Measurements from ENCODE around the gene CAMTA1.

Gene CAMTA1

GRCh38 chr1:7047866-7048265, 262.6 kb downstream of the CAMTA1 start:
- DNase-seq = no peak

- DNase-seq = no peak
Observed at GRCh38 chr1:7048395-7048794, 263.1 kb downstream of the CAMTA1 start.

DNA sequence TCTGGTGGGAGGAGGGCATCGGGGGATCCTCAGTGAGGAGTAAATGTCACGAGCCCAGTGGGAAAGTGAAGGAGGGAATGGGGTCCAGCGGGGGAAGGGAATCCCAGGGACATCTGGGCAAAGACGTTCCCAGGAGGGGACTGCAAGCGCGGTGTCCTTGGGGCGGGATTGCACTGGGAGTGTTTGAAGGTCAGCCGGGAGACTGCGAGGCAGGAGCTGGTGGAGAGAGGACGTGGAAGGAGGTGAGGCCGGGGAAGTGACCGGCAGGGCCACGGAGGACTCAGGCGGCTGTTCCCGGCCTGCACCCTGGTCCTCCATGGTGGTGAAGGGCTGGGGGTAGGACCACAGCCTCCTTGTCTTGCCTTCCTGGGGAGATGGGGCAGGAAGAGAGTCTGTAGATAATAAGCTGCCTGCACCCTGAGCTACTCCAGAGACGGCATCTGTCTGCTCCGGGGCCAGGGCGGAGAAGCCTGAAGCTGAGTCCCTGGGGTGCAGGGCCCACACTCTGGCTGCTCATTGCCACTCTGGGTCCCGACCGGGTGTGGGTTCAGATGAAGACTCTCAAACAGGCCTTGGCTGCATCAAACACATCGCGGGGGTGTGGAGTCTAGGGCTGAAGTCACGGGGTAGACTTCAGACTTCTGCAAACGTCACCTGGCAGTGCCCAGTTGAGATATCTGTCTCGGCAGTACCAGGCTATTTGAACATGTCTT, 264.8 kb downstream of the CAMTA1 start:
- DNase-seq = no peak

DNA sequence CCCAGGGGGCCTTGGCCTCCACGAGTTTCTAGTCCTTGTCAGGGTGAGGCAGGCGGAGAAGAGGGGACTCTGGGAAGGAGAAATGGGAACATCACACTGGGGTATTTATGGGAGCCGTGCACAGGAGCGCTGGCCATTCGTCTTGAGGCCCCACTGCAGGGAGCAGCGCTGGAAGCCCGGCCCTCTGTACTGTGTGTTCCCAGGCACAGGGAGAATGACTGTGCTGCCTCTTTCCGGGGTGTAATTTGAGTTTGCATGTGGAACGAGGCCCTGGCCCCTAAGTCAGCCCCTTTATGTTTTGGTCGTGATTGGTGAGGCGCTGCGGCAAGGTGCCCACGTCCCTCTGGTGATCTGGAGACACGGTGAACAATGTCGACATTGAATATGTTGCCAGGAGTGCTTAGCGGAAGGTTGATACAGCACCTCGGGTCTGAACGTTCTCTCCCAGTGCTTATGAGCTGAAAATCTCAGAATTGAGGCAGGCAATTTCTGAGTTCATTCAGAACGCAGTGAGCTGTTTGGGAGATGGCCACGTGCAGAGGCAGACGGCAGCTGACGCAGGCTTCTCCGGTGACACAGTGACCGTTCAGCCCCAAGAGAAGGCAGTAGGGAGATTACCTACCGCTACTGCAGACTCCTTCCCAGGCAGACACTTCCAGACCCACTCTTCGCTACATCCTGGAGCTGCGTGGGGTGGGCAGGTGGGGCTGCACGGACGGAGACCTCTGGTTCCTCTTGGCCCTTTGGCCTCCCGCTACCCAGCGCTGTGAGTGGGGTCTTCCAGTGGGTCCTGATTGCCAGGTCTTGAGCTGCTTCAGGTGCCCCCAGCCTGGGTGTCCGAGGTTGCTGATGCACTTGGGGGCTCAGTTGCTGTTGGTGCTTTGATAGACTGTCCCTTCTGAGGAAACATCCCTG, 265.8 kb downstream of the CAMTA1 start:
- no peak for DNase-seq

- DNase-seq = no peak
Observed at GRCh38 chr1:7052701-7053100, 267.4 kb downstream of the CAMTA1 start.

DNA sequence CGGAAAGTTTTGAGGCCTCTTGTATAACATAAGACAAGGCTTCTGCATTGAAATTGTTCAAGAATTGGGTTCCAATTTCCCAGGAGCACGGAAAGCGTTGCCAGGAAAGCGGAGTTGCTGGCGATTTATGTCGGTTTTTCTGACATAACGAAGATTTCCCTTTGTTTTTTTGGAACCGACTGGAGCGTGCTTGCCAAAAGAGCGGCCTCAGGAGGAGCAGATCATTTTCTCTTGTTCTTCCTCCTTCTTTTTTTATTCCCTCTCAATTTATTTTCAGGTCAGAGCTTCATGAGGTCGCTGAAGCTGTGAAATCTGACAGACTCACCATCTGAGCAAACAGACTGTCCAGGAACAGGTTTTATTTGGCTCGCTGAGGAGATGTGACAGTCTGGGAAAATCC, 275.5 kb downstream of the CAMTA1 start:
- peak; percentile 59 for DNase-seq

DNA sequence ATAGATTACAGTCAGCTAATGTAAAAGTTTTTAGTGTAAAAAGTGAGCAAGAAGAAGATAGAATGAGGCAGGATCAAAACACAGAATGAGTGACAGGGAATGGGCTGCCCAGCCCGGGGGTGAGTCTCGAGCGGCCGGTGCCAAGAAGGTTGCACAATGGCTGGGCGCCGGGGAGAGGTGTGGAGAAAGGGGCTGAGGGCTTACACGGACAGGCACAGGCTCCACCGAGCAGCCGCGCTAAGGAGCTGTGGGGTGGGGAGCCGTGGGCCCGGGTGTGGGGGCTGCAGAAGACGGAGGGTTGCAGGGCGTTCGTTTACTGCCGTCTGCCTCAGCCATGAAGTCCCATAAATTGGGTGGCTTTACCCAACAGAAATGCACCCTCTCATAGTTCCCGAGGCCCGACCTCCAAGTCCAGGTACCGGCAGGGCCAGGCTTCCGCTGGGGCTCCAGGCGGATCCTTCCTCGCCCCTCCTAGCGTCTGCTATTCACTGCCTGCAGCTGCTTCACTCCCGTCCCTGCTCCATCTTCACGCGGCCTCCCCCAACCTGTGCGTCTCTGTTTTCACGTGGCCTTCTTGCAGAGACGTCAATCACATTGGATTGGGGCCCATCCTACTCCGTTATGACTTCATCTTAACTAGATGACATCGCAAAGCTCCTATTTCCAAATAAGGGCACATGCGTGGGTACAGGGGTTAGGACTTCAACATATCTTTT, 277.2 kb downstream of the CAMTA1 start:
- DNase-seq = no peak

- no peak for DNase-seq
Observed at GRCh38 chr1:7063981-7064380, 278.7 kb downstream of the CAMTA1 start.

DNA sequence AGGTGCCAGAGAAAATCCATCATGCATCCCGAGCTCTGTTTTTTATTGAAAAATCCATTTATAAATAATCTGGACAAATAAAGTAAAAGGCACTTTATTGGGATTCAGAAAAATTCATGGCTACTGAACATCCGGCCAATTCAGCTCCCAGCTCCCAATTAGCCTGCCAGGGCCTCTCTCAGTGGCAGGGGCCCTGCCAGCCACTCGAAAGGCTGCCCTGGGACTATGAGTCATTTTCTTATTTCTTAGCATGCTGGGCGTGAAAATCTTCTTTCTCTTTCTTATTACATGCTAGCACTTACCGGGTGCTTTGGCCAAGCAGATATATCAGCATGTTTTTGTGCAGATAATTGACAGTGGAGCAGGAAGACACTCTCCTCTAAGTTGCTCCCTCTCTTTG, 283.3 kb downstream of the CAMTA1 start:
- no peak for DNase-seq

DNA sequence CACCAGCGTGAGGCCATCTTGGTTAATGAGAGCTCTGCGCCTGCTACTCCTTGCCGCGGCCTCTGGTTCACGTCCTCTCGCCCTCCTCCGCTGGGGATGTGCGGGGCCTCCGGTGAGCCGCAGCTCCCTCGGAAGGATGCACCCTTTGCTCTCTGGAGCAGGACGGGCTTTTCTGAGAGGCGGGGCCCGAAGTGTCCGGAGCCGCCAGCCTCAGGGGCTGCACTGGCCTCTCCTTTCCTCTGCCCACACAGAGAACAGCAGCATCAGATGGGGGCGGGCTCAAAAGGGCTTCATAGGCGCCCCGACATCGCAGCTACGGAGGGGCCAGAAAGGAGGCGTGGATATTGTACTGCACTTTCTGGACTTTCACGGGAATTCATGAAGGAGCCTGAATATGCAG, 284.7 kb downstream of the CAMTA1 start:
- DNase-seq = no peak

DNA sequence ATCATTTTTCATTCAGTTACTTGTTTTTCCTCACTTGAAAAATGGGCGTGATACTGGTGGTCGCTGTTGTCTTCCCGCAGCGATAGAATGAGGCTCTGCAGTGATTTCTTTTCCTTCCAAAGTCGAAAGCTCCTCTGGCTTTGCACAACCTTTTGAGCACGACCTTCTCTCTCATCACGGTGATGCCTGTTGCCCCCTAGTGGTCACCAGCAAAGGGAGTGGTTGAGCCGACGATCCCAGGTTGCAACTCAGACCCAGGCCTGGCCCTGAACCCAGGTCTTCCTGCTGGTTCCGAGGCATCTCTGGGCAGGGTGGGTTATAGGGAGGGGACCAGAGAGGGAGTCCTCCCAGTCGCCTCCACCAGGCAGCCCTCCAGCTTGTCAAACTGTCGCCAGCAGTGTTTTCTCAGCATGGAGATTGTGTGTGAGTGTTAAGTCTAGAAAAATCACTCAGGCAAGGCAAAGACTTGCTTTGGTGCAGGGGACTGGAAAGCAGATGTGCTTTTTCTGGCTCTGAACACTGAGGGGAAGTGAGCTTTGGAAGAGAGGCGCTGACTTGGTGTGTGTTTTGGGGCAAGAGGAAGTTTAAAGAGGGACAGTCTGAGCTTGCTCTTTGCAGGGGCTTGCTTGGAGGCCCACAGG, 285.3 kb downstream of the CAMTA1 start:
- peak; percentile 79 for DNase-seq

DNA sequence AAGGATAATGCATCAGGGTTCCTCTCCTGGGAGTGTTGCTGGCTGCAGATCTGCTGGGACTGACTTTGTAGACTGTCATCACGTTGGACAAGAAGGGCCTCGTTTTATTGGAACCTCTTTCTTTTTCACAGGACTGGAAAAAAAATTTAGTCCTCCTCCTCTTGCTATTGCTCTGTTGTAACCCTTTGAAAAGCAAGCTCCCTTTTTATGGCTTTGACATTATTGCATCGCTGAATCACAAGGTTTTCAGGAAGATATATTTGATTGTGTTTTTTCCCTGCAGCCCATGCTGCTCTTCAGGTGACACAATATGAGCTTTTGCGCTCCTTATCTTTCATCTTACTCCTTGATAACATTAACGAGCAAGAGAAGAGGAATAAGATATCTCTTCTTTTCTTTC, 290.9 kb downstream of the CAMTA1 start:
- DNase-seq = no peak

GRCh38 chr1:7076572-7076971, 291.3 kb downstream of the CAMTA1 start:
- DNase-seq = no peak

DNA sequence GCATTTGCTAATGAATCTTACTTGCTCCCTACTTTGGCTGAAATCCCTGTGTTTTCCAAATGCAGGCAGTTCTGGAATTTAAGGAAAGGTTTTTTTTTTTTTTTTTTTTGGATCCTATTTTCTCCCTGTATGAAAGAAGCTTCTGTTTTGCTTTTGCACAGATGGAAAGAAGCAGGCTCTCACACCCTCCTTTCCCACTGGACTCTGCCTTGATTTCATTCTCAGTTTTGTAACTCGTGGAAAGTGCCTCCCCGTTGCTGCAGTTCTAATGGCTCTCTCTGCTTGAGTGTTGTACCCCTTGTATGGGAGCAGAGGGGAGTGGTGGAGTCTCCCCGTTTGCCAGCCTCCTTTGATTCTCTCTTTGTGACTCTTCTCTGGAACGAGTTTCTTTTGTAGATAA, 291.9 kb downstream of the CAMTA1 start:
- DNase-seq = no peak

DNA sequence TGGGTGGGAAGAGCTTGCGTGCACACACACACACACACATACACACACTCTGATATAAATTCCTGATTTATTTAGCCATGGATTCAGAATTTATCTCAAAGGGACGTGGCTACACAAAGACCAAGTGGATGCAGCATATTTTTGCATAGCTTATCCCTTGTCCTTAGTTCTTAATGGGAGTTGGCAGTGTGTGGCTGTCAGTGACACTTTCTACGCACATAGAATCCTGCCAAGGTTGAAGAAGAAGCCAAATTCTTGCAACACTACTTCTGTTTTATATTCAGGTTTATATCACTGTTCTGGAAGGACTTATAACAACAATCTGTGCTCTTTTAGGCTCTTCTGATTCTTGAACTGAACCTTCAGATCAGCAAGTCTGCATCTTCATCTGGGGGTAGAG, 292.7 kb downstream of the CAMTA1 start:
- no peak for DNase-seq

GRCh38 chr1:7079637-7080036, 294.4 kb downstream of the CAMTA1 start:
- no peak for DNase-seq

- DNase-seq = no peak
Observed at GRCh38 chr1:7084232-7084894, 299.1 kb downstream of the CAMTA1 start.

- DNase-seq = no peak
Observed at GRCh38 chr1:7085521-7085920, 300.3 kb downstream of the CAMTA1 start.

DNA sequence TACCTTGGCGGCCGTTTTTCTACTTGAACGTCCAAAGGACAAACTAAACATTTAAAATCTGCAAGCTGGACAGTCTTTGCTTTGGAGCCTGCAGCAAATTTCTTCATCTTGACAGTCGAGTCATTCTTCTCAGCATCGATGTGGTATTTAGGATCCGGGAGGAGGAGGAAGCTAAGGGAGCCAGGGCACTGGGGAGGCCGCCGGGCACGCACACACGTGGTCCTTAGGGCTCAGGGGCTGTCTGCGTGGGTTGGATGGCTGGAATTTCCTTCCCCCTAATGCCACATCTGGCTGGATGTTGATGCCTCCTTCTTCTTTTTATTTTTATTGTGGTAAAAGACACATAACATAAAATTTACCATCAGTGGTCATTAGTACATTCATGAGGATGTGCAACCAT, 300.9 kb downstream of the CAMTA1 start:
- DNase-seq = no peak

DNA sequence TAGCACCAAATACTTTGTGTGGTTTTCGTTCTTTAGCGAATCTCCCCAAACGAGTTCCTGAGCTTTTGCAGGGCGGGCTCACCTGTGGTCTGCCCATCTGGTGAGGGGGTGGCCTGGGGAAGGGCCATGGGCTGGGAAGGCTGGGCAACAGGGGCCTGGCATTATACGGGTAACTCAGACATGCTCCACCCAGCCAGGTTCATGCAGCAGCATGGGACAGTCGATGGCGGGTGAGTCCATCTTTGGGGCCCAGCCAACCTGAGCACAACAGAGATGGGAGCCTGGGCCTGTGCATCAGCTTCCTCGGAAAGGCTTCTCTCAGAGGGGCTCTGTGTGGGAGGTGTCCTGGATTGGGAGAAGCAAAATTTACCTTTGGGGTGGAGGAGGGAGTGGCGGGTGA, 302.6 kb downstream of the CAMTA1 start:
- no peak for DNase-seq

GRCh38 chr1:7089497-7089896, 304.2 kb downstream of the CAMTA1 start:
- no peak for DNase-seq

GRCh38 chr1:7093297-7093696, 308.0 kb downstream of the CAMTA1 start:
- no peak for DNase-seq

DNA sequence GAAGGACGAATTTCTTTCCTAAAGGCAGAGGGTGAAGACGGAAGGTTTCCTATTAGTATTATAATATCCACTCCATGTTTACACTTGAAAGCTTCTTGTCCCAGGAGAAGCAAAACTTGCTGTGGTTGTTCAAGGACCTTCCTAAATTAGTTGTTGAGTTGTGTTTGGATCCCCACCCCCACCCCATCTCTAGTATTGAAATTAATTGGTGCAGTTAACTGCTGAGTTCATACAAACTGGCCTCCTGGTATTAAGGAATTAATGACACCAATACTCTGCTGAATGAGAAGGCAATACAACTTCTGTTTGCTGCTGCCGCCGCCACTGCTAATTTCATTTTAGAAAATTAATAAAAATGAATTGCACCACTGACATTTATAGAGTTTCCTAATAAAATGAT, 308.8 kb downstream of the CAMTA1 start:
- no peak for DNase-seq

Data from right forelimb (tissue), 1 donor.